Measurements from ENCODE around the gene SYNE1.

The SYNE1 gene

DNA sequence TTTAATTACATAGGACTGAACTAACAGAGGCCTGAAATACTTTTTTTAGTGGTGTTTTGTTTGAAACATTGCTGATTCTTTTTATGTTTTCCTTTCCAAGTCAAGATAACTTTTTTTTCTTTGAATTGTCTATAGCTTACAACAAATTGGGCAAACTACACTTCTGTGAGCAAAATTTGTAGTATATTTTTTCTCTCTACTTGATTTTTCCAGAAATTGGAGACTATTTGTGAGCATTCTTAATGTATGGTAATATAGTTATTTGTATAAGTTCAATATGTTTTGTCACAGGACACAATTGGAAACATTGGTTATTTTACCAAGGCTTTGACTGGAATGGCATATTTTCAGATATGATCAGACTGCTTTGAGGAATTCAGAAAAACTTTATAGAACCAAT is 216.5 kb downstream of the SYNE1 start:
- no peak for DNase-seq (ENCODE audit: low read depth)

DNA sequence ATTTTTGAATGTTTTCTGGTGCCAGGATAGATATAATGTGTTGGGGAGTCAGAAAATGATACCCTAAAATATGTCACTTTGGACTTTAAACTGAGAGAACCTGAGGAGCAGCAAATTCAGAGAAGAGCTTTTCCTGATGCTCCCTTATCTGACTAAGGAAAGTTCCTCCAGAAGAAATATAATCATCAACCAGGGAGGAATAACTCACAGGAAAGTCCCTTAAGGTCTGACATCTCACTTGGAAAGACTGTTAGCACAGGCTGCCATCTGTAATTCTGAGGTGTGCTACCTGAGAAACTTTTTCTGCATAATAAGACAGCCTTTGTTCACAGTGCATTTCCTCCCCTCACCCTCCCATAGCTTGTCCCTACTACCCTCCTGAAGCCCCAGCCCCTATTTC is 218.6 kb downstream of the SYNE1 start:
- no peak for DNase-seq (ENCODE audit: low read depth)

DNA sequence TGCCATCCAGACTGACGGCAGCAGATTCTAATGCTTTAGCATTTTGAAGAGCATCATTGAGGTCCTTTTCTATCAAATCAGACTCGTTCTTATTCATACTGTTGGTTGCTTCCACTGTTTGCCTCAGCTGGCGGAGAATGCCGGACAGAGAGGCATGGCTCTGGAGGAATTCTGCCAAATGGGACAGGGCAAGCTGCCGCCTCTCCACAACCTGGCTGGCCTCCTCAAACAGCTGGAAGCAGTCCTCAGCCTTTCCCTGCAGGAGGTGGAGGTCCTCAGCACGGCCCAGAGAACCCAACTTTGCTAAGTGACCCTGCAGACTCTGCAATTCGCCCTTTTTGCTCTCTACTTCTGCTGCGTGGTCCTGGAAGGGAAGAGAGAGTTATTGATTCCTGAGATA is 220.5 kb downstream of the SYNE1 start:
- no peak for DNase-seq (ENCODE audit: low read depth)

- DNase-seq (ENCODE audit: low read depth): no peak
Measured at GRCh38 chr6:152404936-152405595, 232.1 kb downstream of the SYNE1 start.

DNA sequence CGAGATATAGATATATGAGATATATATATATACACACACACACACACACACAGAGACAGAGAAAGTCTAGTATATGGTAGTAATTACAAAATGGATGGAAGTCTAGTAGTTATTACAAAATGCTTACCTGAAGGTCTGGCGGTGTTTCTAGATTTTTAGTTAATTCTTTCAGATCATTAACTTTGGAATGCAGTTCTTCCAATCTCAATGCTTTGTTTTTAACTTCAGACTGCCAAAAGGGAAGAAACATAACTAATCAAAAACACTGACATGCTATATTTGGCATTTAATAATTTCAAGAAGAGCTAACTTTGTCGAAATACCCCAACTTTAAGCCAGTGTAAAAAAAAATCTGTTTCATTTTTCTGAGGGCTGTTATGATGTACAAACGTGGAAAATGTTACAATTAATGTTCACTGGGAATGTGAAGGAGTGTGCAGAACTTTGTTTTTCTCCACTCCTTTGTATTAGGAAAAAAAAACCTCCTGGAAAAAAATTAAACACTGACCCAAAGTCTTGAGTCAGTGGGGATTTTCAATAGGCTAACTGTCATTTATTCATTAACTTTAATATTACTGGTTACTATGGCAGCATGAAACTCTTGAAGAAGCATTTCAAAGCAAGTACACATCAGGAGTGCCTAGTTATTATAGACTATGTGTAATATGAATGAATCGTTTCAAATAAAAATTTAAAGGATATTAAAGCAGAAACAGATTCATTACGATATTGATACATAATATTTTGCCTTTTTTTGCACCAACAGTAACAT is 232.9 kb downstream of the SYNE1 start:
- DNase-seq (ENCODE audit: low read depth): no peak

GRCh38 chr6:152402791-152403190 is 234.4 kb downstream of the SYNE1 start:
- DNase-seq (ENCODE audit: low read depth): no peak

- no peak for DNase-seq (ENCODE audit: low read depth)
Measured at GRCh38 chr6:152401978-152402377, 235.2 kb downstream of the SYNE1 start.

GRCh38 chr6:152399399-152399798 is 237.8 kb downstream of the SYNE1 start:
- DNase-seq (ENCODE audit: low read depth): no peak

- DNase-seq (ENCODE audit: low read depth): no peak
Measured at GRCh38 chr6:152398993-152399392, 238.2 kb downstream of the SYNE1 start.

DNA sequence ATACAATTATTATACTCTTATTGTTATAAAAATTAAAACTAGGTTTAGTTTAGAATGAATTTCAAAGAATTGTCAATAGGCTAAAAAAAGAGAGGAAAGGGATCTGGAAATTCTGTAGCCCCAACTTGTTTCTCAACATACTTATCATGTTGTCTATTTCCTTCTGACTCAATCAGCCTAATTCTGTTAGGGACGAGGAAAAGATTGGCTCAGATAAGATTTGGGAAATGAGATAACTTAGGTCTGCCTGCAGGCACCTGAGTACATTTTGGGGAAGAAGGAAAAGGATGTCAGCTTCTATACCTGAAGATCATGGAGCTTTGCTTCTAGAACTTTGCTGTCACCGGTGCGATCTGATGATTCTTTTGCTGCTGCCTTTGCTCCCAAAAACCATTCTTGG is 238.8 kb downstream of the SYNE1 start:
- DNase-seq (ENCODE audit: low read depth): no peak

GRCh38 chr6:152394303-152394702 is 242.9 kb downstream of the SYNE1 start:
- DNase-seq (ENCODE audit: low read depth): no peak

GRCh38 chr6:152391179-152391880 is 245.8 kb downstream of the SYNE1 start:
- DNase-seq (ENCODE audit: low read depth): no peak

DNA sequence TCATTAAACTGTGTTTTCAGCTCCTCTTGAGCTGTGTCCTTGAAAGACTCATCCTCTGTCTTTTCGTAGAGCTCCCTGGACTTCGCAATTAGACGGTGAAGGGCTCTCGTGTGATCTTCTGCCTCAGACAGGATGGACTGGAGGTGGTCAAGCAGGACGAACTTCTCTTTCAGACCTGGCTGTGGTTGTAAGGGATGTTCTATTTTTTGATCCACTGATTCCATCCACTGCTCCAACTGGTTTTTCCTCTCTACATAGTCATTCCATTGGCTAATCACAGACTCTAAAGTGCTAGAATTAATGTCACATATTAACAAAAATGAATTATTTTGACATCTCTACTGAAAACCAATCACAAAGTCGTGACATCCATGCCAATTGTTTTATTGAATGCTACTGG is 250.1 kb downstream of the SYNE1 start:
- DNase-seq (ENCODE audit: low read depth): no peak

DNA sequence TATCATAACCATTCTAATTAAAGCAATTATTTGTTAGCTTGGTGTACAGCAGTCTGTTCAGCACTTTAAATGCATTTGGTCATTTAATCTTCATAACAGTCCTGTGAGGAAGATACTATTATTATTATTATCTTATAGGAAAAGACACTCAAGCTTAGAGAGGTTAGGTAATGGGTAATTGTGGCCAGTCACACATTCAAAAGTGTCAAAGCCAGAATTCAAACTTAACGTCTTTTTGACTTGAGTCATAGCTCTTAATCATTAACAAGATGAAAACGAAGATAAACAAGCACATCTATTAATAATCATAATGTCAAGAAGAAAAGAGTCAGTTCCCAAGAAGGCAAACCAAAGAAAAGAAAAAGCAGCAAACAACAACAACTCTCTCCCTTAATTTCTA is 251.0 kb downstream of the SYNE1 start:
- DNase-seq (ENCODE audit: low read depth): no peak

DNA sequence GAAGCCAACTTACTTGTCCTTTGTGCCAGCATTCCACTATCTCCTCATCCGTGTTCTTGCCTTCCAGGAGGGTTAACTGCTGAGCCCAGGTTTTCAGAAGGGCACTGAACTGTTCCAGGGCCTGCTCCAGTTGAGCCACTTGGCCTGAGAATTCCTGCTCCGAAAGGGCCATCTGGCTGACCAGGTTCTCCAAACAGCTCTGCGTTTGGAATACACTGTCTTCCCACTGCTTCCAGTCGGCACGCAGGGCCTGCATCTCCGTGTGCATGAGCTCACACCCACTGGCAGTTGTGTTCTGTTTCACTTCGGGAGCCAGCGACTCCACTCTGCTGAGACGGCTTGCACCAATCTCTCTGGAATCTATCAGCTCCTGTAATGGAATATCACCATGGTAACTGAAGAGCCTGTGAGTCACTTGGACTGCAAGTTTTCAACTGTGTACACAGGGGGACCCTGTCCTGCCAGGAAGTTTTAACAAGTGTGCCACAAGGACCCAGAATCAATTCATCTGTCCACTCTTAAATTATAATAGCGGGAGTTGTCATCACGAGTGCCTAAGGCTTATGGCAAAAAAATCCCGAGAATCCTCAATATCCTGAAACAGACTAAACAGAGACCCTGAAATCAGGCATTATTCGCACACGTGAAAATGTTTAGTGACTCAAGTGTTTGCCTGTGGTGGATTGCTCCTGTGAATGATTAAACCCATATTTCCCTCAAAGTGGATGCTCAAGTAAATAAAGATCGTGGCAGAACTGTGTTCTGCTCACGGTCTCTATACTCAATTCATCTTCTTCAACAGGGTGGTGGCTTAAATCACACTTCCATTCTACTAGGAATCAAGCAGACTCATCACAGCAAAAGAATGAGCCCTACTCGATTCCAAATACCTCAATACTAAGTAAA is 255.9 kb downstream of the SYNE1 start:
- DNase-seq (ENCODE audit: low read depth): no peak

DNA sequence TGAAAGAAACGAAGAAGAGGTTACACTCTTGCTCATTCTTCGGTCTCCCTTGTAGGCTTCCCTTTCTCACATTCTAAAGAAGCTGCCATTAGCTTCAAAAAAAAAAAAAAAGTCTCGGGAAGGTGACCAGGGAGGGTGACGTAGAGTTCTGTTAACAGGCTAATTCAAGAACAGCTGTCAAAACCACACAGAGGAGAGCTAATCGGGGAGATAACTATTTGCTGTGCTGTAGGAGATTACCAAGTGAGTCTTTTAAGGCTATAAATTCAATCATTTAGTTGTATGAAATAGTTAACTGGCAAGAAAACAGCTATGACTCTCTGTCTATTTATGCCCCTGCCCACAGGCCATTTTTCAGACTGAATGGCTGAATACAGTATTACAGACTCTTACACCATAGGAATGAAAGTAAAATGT is 256.8 kb downstream of the SYNE1 start:
- DNase-seq (ENCODE audit: low read depth): no peak

GRCh38 chr6:152379423-152379822 is 257.7 kb downstream of the SYNE1 start:
- DNase-seq (ENCODE audit: low read depth): no peak

DNA sequence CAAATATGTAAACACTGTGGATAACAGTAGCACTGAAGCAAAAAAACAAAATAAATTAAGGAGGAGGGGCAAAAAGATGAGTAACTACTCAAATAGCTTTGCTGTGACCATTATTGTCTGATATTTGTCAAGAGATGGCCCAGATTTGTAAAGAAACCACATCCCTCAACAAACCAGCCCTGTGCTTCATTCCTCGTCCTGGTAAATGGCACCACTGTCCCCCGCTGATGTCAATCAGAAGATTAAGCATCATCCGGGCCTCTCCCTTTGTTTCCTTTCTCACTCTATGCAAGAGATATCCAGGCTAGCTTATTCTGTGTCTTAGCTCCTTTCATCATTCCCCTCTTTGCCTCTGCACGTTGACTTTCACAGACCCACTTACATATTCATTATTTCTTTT is 259.0 kb downstream of the SYNE1 start:
- DNase-seq (ENCODE audit: low read depth): no peak

DNA sequence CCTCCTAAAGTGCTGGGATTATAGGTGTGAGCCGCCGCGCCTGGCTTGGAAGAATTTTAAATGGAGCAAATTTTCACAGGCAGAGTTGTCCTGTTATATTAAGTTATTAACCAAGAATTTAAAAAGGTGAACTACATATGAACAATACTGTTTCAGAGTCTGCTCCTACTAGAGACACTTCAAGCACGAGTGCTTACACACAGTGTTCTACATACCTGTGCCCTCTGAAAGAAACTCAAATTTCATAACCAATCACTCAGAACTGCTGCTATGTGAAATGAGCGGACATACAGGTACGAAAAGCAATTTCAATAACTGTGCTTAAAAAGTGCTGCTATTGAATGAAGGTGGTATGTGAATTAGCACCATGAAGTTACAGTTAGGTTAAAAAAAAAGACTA is 262.0 kb downstream of the SYNE1 start:
- DNase-seq (ENCODE audit: low read depth): no peak

GRCh38 chr6:152372945-152373344 is 264.2 kb downstream of the SYNE1 start:
- no peak for DNase-seq (ENCODE audit: low read depth)

DNA sequence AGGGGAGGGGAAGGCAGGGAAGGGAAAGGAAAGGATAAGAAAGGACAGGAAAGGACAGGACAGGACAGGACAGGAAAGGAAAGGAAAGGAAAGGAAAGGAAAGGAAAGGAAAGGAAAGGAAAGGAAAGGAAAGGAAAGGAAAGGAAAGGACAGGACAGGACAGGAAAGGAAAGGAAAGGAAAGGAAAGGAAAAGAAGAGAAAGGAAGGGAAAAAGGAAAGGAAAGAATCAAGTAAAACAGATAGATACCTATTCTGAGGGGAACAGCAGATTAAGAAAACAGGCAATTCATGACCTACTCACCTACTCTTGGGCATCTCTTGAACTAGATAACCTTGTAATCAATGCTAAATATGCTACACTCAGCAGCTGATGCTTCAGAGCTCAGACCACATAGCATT is 265.4 kb downstream of the SYNE1 start:
- no peak for DNase-seq (ENCODE audit: low read depth)

Measured in stimulated activated CD8-positive, alpha-beta memory T cell treated with anti-CD3 and anti-CD28 coated beads, Interleukin-12 subunit alpha, Interleukin-12 subunit beta, amount 100 ng/mL, for 4 hours (primary cell).